ENCODE results near the gene MTCH2. TPM values are rescaled to one million over a fixed set of nuclear protein-coding genes. Genes with fewer than 3 reads are reported as not detected.
A peak's percentile ranks its signal among the peaks of the same experiment; 100 is the strongest.

Gene MTCH2
- total RNA-seq, 2 experiments from 2014 or later, result 87.8 to 91.7 TPM

DNA sequence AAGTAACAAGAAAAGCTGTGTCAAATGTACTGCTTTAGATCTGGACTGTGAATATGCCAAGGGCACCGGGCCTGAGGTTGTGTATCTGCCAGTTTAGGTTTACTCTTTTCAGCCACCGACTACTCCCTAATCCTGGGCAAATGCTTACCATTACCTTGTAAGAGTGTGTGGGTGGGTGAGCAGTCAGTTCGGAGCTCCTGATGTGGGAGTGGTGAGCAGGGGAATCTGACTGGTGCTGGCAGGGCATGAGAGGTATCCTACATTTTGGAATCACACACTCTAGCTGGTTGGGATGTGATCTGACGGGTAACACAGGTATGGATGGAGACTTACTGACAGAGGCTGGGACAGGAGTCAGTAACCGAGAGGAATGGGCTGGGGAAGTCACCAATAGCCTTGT, 58.5 kb downstream of the MTCH2 start:
- H3K27ac Mint-ChIP-seq, result no peak overlapping the region
- peaks cover 19% of the 10 kb centered on the region for H3K4me1 Mint-ChIP-seq
- DNase-seq, result no peak
- H3K36me3 Mint-ChIP-seq (ENCODE audit: low read depth), result peaks cover 41% of the 10 kb centered on the region
- no peaks in the 10 kb centered on the region for H3K9me3 Mint-ChIP-seq
- CTCF ChIA-PET, result no interaction called here
- H3K27me3 Mint-ChIP-seq, result no peaks in the 10 kb centered on the region
- POLR2A ChIA-PET, result interaction anchor here (0.9 kb wide), 1 partner anchor 8 kb away, joined by 3 read pairs; no protein-coding TSS in a partner anchor
- no peak overlapping the region for H3K4me3 Mint-ChIP-seq

DNA sequence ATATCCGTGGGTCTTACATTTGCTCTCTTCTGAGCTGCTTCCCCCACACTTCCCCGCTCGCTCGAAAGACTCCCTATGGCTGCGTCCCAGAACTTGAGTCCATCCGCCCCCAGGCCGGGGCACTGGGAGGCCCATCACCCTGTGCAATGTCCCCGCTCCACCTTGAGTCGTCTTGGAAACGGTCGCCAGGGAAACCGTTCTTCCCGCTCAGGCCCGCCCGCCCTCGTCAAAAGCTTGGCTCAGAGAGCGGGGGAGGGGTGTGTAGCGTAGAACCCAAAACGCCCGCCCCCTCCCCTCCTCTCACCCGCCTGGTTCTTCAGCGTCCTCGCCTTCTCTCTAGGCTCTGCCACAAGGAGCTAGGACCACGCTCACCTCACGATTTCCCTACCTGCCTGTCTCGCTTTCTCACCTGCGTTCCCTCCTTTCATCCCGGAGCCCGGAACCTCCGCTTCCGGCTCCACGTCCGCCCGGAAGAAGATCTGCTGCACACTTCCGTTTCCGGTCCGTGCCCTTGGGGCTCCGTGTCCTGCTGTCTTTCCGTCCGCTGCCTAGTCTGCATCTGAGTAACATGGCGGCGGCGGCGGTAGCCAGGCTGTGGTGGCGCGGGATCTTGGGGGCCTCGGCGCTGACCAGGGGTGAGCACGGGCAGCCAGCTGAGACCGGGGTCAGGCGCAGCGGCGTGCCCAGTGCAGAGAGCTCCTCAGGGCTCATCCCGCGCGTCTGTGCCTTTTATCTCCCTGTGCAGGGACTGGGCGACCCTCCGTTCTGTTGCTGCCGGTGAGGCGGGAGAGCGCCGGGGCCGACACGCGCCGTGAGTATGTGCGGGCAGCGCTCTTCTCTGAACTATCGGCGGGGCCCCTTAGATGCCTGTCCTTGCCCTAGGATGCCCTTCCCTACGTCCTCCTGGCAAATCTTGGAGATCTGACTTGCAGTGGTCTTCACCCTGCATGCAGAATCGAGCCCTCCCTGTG, 63.5 kb downstream of the MTCH2 start, which contains the start of the genes KBTBD4 and NDUFS3:
TSS of gene KBTBD4 (minus strand) at position 447 of the 971 bp plus-strand sequence. CDS start at position 428, 19 bp downstream.
TSS of gene NDUFS3 (plus strand) at position 551 of the 971 bp plus-strand sequence. CDS start at position 569, 18 bp downstream.
- no peaks in the 10 kb centered on the region for H3K9me3 Mint-ChIP-seq
- ChIA-PET CTCF (interaction anchor here (0.9 to 2.4 kb wide), 6 partner anchors 14 to 137 kb away, joined by 3 to 7 read pairs (median 4); partner anchors contain the start of genes AGBL2 and PTPMT1), POLR2A (interaction anchor here (0.6 to 6.8 kb wide), 17 partner anchors 8 to 642 kb away, joined by 3 to 85 read pairs (median 5); partner anchors contain the start of genes ACP2, AGBL2, C1QTNF4 and CELF1)
- H3K4me3 Mint-ChIP-seq, result peak within 1 kb of the TSS; percentile 91
- no peaks in the 10 kb centered on the region for H3K27me3 Mint-ChIP-seq
- H3K27ac Mint-ChIP-seq, result peak within 1 kb of the TSS; percentile 86
- DNase-seq, result peak; percentile 90
- peaks cover 36% of the 10 kb centered on the region for H3K4me1 Mint-ChIP-seq
- peaks cover 55% of the 10 kb centered on the region for H3K36me3 Mint-ChIP-seq (ENCODE audit: low read depth)

DNA sequence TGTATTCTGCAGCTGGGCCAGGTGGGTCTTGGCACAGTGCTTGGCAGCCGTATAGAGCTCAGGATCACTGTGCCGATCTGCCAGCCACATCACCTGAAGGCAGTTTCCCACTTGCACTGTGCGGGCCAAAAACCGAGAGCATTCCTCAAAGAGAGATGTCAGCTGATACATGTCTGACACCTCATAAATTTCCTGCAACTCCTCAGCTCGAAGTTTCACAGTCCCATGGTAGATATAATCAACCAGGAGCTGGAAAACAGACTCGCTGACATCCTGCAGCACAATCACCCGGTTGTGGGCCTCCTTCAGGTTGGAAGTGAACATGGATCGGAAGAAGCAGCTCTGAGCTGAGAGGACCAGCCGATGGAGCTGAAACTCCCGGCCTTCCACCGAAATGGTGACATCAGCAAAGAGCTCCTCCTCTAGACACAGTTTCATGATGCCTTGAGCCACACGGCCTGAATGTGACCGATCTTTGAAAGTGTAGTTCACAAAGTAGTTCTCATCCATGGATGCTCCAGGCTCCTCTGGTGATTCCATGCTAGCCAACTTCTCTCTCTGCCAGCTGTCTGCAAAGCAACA, 64.8 kb downstream of the MTCH2 start:
- Mint-ChIP-seq H3K27ac (no peak overlapping the region), H3K4me3 (peak overlapping the region; percentile 91), H3K27me3 (no peaks in the 10 kb centered on the region), H3K36me3 (ENCODE audit: low read depth) (peaks cover 59% of the 10 kb centered on the region), H3K9me3 (no peaks in the 10 kb centered on the region), H3K4me1 (peaks cover 39% of the 10 kb centered on the region)
- ChIA-PET POLR2A (interaction anchor here (0.8 to 6.8 kb wide), 7 partner anchors 9 to 362 kb away, joined by 3 to 85 read pairs (median 5); partner anchors contain the start of genes AGBL2, CELF1, FAM180B and PTPMT1), CTCF (interaction anchor here (0.8 to 1.3 kb wide), 3 partner anchors 21 to 24 kb away, joined by 3 to 4 read pairs (median 4); no protein-coding TSS in a partner anchor)
- no peak for DNase-seq

DNA sequence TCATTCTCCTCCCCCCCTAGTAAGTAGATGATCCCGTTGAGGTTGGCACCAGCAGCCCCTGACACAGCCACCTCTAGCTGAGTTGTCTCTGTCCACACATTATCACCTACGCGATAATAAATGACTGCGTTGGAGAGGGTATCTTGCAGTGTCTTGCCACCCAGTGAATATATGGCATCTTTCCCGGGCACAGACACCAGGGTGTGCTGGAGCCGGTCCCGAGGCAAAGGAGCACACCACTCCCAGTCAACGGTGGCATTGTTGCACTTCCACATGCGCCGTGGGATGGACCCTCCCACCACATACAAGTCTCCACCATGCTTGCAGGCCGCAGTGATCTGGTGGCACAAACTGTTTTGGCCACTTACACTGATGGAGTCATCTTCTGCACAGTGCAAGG, 69.0 kb downstream of the MTCH2 start:
- H3K9me3 Mint-ChIP-seq, result no peaks in the 10 kb centered on the region
- H3K4me1 Mint-ChIP-seq, result peaks cover 20% of the 10 kb centered on the region
- no peaks in the 10 kb centered on the region for H3K27me3 Mint-ChIP-seq
- ChIA-PET POLR2A (interaction anchor here (0.8 kb wide), 1 partner anchor 8 kb away, joined by 8 read pairs; the partner anchor contains the start of gene PTPMT1), CTCF (interaction anchor here (0.5 kb wide), 1 partner anchor 283 kb away, joined by 4 read pairs; no protein-coding TSS in a partner anchor)
- no peak overlapping the region for H3K27ac Mint-ChIP-seq
- H3K36me3 Mint-ChIP-seq (ENCODE audit: low read depth), result peaks cover 57% of the 10 kb centered on the region
- no peak overlapping the region for H3K4me3 Mint-ChIP-seq
- no peak for DNase-seq

DNA sequence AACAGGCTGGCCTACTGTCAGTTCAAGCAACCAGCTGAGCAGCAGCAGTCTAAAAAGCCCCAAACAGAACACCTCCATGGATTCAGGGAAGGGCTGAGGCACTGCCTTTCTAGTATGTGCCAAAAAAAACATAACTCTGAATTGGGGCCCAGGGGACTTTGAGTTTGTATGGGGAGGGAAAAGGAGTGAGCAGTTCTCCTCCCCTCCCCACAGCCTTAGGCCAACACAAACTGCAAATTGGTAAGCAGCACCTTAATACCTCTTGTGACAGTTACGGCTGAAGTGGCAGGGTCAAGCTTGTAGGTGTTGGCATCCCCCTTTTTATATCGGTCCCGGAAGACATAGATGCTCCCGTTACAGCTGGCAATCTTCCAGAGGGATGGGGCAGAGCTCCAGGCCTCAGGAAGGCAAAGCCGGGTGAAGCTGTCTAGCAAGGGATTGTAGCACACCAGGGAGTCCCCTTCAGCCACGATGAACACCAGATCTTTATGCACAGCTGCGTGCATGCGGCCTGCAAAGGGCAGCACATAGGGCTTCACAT, 69.6 kb downstream of the MTCH2 start:
- POLR2A ChIA-PET, result interaction anchor here (0.6 kb wide), 1 partner anchor 86 kb away, joined by 4 read pairs; no protein-coding TSS in a partner anchor
- H3K27me3 Mint-ChIP-seq, result no peaks in the 10 kb centered on the region
- H3K27ac Mint-ChIP-seq, result no peak overlapping the region
- H3K9me3 Mint-ChIP-seq, result no peaks in the 10 kb centered on the region
- H3K4me1 Mint-ChIP-seq, result peaks cover 16% of the 10 kb centered on the region
- no peak for DNase-seq
- H3K36me3 Mint-ChIP-seq (ENCODE audit: low read depth), result peaks cover 57% of the 10 kb centered on the region
- CTCF ChIA-PET, result interaction anchor here (1.2 kb wide), 1 partner anchor 20 kb away, joined by 4 read pairs; the partner anchor contains the start of gene CELF1
- no peak overlapping the region for H3K4me3 Mint-ChIP-seq

DNA sequence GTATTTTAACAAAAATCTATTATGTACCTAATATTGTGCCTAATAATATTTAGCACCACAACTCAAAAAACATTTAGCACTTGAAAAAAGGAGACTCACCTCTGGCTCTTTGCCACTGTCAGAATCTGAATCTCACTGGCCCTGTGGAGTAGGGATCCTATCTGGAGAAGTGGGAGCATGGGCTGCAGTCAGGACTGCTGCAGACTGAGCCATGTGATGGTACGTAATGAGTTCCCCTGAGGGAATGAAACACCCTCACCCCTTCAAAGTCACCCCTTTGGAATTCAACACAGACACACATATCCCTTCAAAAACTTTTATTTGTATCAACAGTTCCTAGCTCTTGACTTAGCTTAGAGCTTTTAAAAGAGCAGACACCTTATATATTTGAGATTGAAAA, 70.5 kb downstream of the MTCH2 start:
- Mint-ChIP-seq H3K4me3 (no peak overlapping the region), H3K27me3 (no peaks in the 10 kb centered on the region), H3K9me3 (no peaks in the 10 kb centered on the region), H3K27ac (no peak overlapping the region), H3K4me1 (peaks cover 7% of the 10 kb centered on the region), H3K36me3 (ENCODE audit: low read depth) (peaks cover 52% of the 10 kb centered on the region)
- CTCF ChIA-PET, result interaction anchor here (1.2 kb wide), 1 partner anchor 19 kb away, joined by 4 read pairs; the partner anchor contains the start of gene CELF1
- POLR2A ChIA-PET, result interaction anchor here (0.6 kb wide), 1 partner anchor 87 kb away, joined by 4 read pairs; no protein-coding TSS in a partner anchor
- no peak for DNase-seq

DNA sequence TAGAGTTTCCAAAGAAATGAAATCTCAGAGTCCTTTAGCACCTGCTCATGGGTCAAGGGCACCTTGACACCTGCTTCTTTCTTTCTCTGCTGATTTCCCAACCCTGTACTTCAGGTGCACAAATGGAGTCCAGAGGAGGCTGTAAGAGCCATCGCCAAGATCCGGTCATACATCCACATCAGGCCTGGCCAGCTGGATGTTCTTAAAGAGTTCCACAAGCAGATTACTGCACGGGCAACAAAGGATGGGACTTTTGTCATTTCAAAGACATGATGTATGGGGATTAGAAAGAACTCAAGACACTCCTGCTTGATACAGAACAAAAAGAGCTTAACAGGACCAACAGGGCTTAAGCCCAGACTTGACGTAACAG, 71.0 kb downstream of the MTCH2 start:
- Mint-ChIP-seq H3K27me3 (no peaks in the 10 kb centered on the region), H3K4me3 (no peak overlapping the region), H3K9me3 (no peaks in the 10 kb centered on the region), H3K36me3 (ENCODE audit: low read depth) (peaks cover 52% of the 10 kb centered on the region), H3K4me1 (peaks cover 12% of the 10 kb centered on the region), H3K27ac (no peak overlapping the region)
- CTCF ChIA-PET, result interaction anchor here (1.4 kb wide), 1 partner anchor 18 kb away, joined by 7 read pairs; the partner anchor contains the start of gene CELF1
- DNase-seq, result no peak
- POLR2A ChIA-PET, result no interaction called here

DNA sequence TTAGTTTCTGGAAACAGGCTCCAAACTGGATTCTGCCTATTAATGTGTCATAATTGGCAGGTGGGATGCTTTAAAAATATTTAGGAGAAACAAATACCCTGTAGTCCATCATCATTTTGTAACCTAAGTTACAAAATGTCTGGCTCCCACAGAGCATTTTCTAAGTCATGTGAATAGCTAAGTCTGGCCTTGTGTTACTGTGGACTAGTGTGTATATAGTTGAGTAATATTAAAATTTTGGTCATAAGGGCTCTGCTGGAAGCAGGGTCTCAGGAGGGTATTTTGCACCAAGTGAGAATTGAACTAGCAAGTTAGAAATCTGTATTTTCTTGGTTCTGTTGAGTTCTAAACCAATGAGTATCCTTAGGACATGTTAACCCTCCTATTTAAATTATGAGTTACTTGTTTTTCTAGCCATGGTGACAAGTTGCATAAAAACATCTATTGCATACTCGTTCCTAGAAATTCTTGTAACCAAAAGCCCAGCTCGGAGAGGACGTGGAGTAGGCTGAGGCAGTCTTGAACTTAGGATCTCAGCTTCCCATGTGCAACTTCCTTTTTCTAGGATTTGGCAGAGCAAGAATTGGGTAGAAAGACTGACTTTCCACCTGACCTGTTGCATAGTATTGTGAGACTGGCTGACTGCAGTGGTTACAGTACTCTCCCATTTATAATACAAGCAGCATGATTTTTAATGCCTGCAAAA, 71.6 kb downstream of the MTCH2 start:
- H3K4me3 Mint-ChIP-seq, result no peak overlapping the region
- CTCF ChIA-PET, result interaction anchor here (1.4 kb wide), 1 partner anchor 18 kb away, joined by 7 read pairs; the partner anchor contains the start of gene CELF1
- no peak overlapping the region for H3K27ac Mint-ChIP-seq
- DNase-seq, result no peak
- POLR2A ChIA-PET, result interaction anchor here (1.1 to 1.6 kb wide), 3 partner anchors 8 to 258 kb away, joined by 3 to 4 read pairs (median 3); partner anchors contain the start of genes KBTBD4 and NDUFS3
- peaks cover 52% of the 10 kb centered on the region for H3K36me3 Mint-ChIP-seq (ENCODE audit: low read depth)
- no peaks in the 10 kb centered on the region for H3K27me3 Mint-ChIP-seq
- peaks cover 15% of the 10 kb centered on the region for H3K4me1 Mint-ChIP-seq
- no peaks in the 10 kb centered on the region for H3K9me3 Mint-ChIP-seq

DNA sequence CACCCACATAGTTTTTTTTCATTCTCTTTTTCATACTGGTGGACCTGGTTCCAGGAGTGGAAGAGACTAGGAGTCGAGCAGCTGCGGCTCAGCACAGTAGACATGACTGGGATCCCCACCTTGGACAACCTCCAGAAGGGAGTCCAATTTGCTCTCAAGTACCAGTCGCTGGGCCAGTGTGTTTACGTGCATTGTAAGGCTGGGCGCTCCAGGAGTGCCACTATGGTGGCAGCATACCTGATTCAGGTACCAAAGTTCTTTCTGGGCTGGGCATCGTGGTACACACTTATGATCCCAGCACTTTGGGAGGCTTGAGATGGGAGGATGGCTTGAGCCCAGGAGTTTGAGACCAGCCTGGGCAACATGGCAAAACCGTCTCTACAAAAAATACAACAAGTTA, 72.7 kb downstream of the MTCH2 start:
- POLR2A ChIA-PET, result interaction anchor here (1.1 to 1.6 kb wide), 3 partner anchors 9 to 259 kb away, joined by 3 to 4 read pairs (median 3); partner anchors contain the start of genes KBTBD4 and NDUFS3
- Mint-ChIP-seq H3K9me3 (no peaks in the 10 kb centered on the region), H3K4me3 (no peak overlapping the region), H3K36me3 (ENCODE audit: low read depth) (peaks cover 43% of the 10 kb centered on the region), H3K27ac (no peak overlapping the region), H3K27me3 (no peaks in the 10 kb centered on the region), H3K4me1 (peaks cover 19% of the 10 kb centered on the region)
- DNase-seq, result no peak
- CTCF ChIA-PET, result no interaction called here
